ENCODE measurements around the gene RNF144B.
"Not testable (repeated sequence)": the region's sequence is repeated elsewhere in the genome, so short reads cannot be mapped to it uniquely, and the experiment has no call there.

Gene RNF144B

DNA sequence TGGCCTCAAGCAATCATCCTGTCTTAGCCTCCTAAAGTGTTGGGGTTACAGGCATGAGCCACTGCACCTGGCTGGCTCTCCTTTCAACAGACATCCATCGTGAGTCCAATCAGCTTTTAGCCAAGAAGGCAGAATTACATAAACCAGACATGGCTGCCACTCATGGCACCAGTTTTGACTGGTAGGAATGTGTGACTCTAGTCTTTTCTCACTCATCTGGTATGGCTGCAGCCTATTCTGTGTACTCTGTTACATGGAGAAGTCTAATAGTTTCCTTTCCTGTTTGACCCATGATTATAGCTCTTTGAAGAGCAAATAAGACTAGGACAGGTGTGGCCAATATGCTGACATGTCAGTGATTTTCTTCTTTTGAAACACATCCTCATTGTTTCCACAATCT is 27.0 kb upstream of the RNF144B start:
- Mint-ChIP-seq H3K27me3 (peaks cover 8% of the 10 kb centered on the region), H3K4me3 (no peak overlapping the region), H3K4me1 (ENCODE audit: low read depth) (peaks cover 4% of the 10 kb centered on the region), H3K36me3 (ENCODE audit: low read depth) (no peaks in the 10 kb centered on the region), H3K9me3 (peaks cover 7% of the 10 kb centered on the region), H3K27ac (no peak overlapping the region)

DNA sequence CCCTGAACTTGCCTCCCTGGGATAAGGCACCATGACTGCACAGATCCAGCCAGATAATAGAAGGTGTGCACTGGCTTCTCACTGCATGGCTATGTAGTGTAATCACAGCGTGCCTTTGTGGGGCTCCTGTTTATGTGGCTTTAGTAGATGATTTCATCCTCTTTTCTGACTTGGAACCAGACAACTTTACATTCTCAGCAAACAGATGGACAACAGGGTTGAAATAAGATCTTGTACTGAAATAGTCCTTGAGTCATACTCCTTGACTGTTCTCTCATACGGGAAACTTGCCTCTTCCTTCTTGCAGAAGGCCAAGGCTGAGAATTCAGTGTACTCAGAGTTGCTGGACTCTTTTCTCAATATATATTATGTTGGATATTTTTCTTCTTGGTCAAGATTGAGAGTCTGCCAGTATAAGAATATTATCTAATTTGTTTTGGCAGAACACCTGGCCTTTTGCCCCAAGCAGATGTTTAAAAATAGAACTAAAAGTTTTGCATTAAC is 25.0 kb upstream of the RNF144B start:
- Mint-ChIP-seq H3K36me3 (ENCODE audit: low read depth) (no peaks in the 10 kb centered on the region), H3K27me3 (peaks cover 8% of the 10 kb centered on the region), H3K4me3 (no peak overlapping the region), H3K9me3 (peaks cover 7% of the 10 kb centered on the region), H3K27ac (no peak overlapping the region), H3K4me1 (ENCODE audit: low read depth) (peaks cover 4% of the 10 kb centered on the region)

DNA sequence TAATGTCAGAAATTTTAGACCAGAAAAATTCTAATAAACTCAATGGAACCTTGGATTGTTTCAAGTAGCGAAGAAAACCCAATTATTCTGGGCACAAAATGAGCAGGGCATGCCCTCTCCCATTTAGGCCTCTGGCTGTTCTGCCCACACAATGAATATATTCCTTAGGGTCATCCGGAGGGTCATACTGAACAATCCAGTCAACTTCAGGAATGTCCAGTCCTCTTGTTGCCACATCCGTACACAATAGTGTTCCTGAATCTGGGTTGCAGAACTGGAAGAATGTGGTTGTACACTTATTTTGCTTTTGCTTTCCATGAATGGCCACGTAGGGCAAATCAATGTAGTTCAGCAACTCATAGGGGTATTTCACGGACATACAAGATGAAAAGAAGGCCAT is 23.4 kb upstream of the RNF144B start:
- H3K4me3 Mint-ChIP-seq, result no peak overlapping the region
- no peaks in the 10 kb centered on the region for H3K36me3 Mint-ChIP-seq (ENCODE audit: low read depth)
- peaks cover 8% of the 10 kb centered on the region for H3K27me3 Mint-ChIP-seq
- no peaks in the 10 kb centered on the region for H3K9me3 Mint-ChIP-seq
- H3K27ac Mint-ChIP-seq, result no peak overlapping the region
- peaks cover 4% of the 10 kb centered on the region for H3K4me1 Mint-ChIP-seq (ENCODE audit: low read depth)

GRCh38 chr6:18364561-18364960 is 22.6 kb upstream of the RNF144B start:
- not testable (repeated sequence) for H3K27ac Mint-ChIP-seq; H3K9me3 Mint-ChIP-seq; H3K4me3 Mint-ChIP-seq; H3K4me1 Mint-ChIP-seq (ENCODE audit: low read depth); H3K27me3 Mint-ChIP-seq; H3K36me3 Mint-ChIP-seq (ENCODE audit: low read depth)

GRCh38 chr6:18367371-18367770 is 19.8 kb upstream of the RNF144B start:
- Mint-ChIP-seq H3K27ac (no peak overlapping the region), H3K27me3 (peaks cover 2% of the 10 kb centered on the region), H3K4me1 (ENCODE audit: low read depth) (no peaks in the 10 kb centered on the region), H3K4me3 (no peak overlapping the region), H3K36me3 (ENCODE audit: low read depth) (no peaks in the 10 kb centered on the region), H3K9me3 (peaks cover 2% of the 10 kb centered on the region)

DNA sequence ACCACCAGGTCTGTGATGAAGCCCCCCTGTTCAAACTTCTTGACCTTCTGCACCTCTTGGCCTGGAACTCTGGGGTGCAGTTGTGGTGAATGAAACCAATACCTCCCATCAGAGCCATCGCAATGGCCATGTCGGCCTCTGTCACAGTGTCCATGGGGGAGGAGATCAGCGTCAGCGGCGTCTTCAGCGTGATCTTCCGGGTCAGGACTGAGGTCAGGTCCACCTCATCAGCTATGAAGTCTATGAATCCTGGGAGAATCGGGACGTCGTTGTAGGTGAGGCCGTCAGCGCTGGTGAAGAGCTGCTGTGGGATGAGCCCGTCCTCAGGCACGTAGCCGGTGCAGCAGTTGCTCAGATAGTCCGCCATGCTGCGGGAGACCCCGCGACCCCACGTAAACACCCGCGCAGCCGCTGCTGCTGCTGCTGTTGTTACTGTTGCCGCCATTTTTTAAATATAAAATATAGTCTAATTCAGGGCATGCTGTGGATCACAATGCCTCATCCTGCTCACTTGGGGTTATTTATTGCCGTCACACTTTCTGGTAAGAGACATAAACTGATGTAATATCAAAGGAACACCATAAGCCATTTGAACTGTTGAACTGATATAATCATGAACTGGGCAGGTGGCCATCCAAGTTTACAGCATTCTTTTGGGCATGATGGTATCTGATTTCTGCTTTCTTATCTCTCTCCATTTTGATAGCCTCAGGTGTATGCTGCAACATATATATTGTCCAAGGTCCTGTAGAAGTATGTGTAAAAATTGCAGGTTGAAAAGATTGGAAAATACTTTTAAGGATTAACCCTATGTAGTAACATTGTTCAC is 18.7 kb upstream of the RNF144B start:
- H3K36me3 Mint-ChIP-seq (ENCODE audit: low read depth), result no peaks in the 10 kb centered on the region
- peaks cover 4% of the 10 kb centered on the region for H3K27me3 Mint-ChIP-seq
- no peaks in the 10 kb centered on the region for H3K4me1 Mint-ChIP-seq (ENCODE audit: low read depth)
- H3K4me3 Mint-ChIP-seq, result no peak overlapping the region
- no peak overlapping the region for H3K27ac Mint-ChIP-seq
- peaks cover 4% of the 10 kb centered on the region for H3K9me3 Mint-ChIP-seq

DNA sequence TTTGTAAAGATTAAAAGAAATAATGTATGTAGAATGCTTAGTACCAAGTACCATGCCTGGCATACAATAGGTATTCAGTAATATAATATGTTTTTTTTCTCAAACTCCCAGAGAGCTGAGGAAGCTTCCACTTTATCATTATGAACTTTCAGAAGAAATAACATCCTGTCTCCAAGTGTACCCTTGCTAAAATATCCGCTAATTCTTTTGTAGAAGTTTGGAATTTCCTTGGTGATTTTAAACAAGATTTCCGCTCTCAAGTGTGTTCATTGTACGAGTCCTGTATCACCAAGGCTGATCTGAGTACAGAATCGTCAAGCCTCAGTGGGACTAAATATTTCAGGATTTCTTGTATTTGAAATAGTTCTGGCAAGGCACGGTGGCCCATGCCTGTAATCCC is 16.1 kb upstream of the RNF144B start:
- Mint-ChIP-seq H3K9me3 (peaks cover 4% of the 10 kb centered on the region), H3K4me3 (no peak overlapping the region), H3K27me3 (peaks cover 8% of the 10 kb centered on the region), H3K4me1 (ENCODE audit: low read depth) (no peaks in the 10 kb centered on the region), H3K36me3 (ENCODE audit: low read depth) (no peaks in the 10 kb centered on the region), H3K27ac (no peak overlapping the region)

GRCh38 chr6:18371656-18372055 is 15.5 kb upstream of the RNF144B start:
- Mint-ChIP-seq H3K4me3 (no peak overlapping the region), H3K27ac (no peak overlapping the region), H3K9me3 (peaks cover 4% of the 10 kb centered on the region), H3K27me3 (peaks cover 8% of the 10 kb centered on the region), H3K36me3 (ENCODE audit: low read depth) (no peaks in the 10 kb centered on the region), H3K4me1 (ENCODE audit: low read depth) (no peaks in the 10 kb centered on the region)

DNA sequence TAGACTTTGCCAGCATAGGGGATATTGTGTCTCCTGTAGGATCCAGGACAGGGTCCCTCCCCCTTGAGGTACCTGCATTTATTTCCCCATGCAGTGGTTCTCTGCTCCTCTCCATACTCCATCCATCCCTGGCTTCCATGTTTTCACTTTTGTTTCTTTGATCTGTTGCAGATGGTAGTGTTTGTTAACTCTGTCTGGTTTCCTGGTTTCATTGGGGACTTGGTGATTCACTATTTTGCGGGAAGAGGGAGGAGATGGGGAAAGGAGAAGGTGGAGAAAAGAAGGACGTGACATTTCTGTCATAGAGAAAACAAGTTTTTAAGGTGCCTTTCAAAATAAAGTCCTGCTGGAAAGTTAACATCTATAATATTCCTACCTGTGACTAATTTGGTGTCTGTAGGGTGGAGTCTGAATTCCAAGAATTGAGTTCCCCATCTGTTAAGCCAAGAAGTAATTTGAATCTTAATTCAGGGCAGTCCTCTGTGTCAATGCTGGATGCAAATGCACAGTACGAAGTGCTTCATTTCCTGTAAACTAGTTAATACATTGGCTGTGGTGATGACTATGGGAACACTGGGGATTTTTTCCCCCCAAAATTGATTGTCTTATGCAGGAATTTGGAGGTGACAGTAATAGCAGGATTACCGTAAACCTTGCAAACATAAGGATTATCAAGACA is 6.9 kb upstream of the RNF144B start:
- Mint-ChIP-seq H3K27me3 (peaks cover 7% of the 10 kb centered on the region), H3K4me1 (ENCODE audit: low read depth) (no peaks in the 10 kb centered on the region), H3K36me3 (ENCODE audit: low read depth) (no peaks in the 10 kb centered on the region), H3K4me3 (no peak overlapping the region), H3K27ac (no peak overlapping the region), H3K9me3 (no peaks in the 10 kb centered on the region)

DNA sequence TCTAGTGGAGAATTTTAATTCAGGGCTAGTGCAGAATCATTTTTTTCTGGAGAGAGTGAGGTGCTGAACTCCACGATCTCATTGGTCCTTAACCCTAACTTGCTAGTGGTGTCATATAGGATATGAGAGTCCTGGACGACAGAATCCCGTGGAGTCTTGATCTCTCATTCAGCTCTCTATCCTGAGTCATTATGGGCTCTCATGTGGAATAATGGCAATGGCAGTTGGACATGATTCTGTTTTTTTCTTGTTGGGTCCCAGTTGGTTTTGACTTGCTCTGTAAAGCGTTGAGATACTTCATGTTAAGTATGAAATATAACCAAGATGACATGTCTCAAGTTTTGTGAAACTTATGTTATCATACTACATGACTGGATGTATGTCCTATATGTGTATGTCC is 6.3 kb upstream of the RNF144B start:
- Mint-ChIP-seq H3K4me1 (ENCODE audit: low read depth) (no peaks in the 10 kb centered on the region), H3K4me3 (no peak overlapping the region), H3K27ac (no peak overlapping the region), H3K36me3 (ENCODE audit: low read depth) (no peaks in the 10 kb centered on the region), H3K27me3 (peaks cover 4% of the 10 kb centered on the region), H3K9me3 (no peaks in the 10 kb centered on the region)

- Mint-ChIP-seq H3K27ac (no peak overlapping the region), H3K27me3 (peaks cover 3% of the 10 kb centered on the region), H3K9me3 (no peaks in the 10 kb centered on the region), H3K4me1 (ENCODE audit: low read depth) (peaks cover 11% of the 10 kb centered on the region), H3K36me3 (ENCODE audit: low read depth) (no peaks in the 10 kb centered on the region), H3K4me3 (no peak overlapping the region)
Observed at GRCh38 chr6:18383441-18383840, 3.7 kb upstream of the RNF144B start.

DNA sequence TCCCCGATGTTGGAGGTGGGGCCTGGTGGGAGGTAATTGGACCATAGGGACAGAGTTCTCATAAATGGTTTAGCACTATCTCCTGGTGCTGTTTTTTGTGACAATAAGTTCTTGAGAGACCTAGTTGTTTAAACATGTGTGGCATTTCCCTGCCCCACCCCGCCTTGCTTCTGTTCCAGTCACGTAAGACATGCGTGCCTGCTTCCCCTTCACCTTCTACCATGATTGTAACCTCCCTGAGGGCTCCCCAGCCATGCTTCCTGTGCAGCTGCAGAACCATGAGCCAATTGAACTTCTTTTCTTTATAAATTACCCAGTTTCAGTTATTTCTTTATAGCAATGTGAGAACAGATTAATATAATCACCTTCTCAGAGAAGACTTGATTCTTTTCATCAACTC is 2.5 kb upstream of the RNF144B start:
- no peak overlapping the region for H3K27ac Mint-ChIP-seq
- no peaks in the 10 kb centered on the region for H3K9me3 Mint-ChIP-seq
- peaks cover 3% of the 10 kb centered on the region for H3K27me3 Mint-ChIP-seq
- no peaks in the 10 kb centered on the region for H3K36me3 Mint-ChIP-seq (ENCODE audit: low read depth)
- H3K4me3 Mint-ChIP-seq, result no peak overlapping the region
- H3K4me1 Mint-ChIP-seq (ENCODE audit: low read depth), result peaks cover 23% of the 10 kb centered on the region

DNA sequence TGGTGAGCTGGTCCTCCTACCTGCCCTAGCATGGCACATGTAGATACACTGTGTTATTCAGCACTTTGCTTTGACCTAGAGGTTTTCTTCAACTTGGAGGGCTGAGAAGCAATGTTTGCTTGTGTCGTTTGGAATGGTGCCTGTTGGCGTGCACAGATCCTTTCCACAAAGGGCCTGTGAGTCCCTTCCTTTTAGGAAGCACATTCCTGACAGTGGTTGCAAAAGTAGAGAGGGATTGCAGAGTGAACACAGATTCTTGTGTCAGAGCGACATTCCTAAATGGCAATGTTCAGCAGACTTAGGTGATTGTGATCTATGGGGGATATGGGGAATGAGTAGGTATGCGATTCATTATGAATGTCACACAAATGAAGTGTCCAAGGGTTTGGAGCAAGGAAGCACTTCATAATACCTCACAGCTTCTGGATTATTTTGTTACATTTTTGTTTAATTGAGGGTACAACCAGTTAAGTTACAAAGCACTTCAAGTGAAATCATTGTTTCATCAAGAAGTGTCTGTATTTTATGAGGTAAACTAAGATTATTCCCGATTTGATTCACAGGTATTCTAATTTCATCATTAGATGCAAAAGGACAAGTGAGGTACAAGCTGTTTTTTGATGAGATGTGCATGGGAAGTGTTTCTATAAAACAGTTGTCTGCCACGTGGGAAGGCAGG is 713 bp upstream of the RNF144B start:
- no peaks in the 10 kb centered on the region for H3K9me3 Mint-ChIP-seq
- H3K27ac Mint-ChIP-seq, result peak overlapping the region; percentile 56
- H3K4me3 Mint-ChIP-seq, result peak overlapping the region; percentile 97
- peaks cover 41% of the 10 kb centered on the region for H3K4me1 Mint-ChIP-seq (ENCODE audit: low read depth)
- H3K36me3 Mint-ChIP-seq (ENCODE audit: low read depth), result peaks cover 4% of the 10 kb centered on the region
- H3K27me3 Mint-ChIP-seq, result no peaks in the 10 kb centered on the region

GRCh38 chr6:18388271-18388670 is 1.1 kb downstream of the RNF144B start:
- H3K27ac Mint-ChIP-seq, result peak overlapping the region; percentile 71
- peak overlapping the region; percentile 97 for H3K4me3 Mint-ChIP-seq
- H3K36me3 Mint-ChIP-seq (ENCODE audit: low read depth), result peaks cover 4% of the 10 kb centered on the region
- peaks cover 44% of the 10 kb centered on the region for H3K4me1 Mint-ChIP-seq (ENCODE audit: low read depth)
- no peaks in the 10 kb centered on the region for H3K9me3 Mint-ChIP-seq
- H3K27me3 Mint-ChIP-seq, result no peaks in the 10 kb centered on the region

DNA sequence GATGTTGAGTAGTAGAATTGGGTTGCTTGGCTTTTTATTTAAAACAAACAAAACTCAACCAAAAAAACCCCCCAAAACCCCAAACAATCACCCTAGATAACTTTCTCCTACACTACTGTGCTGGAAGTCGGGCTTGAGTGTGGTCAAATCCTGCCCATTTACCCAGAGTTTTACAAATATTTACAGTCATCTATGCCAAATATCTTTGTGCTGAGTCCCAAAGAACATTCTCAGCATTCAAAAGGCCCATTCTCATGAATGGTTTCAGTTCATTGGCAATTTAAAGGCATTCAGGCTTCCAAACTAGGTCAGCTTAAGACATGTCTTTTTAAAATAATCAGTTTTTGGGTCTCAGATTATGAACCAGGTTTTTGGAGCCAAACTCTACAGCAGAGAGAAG is 1.8 kb downstream of the RNF144B start:
- H3K4me1 Mint-ChIP-seq (ENCODE audit: low read depth), result peaks cover 49% of the 10 kb centered on the region
- H3K9me3 Mint-ChIP-seq, result no peaks in the 10 kb centered on the region
- H3K27ac Mint-ChIP-seq, result no peak overlapping the region
- peak overlapping the region; percentile 97 for H3K4me3 Mint-ChIP-seq
- no peaks in the 10 kb centered on the region for H3K27me3 Mint-ChIP-seq
- peaks cover 4% of the 10 kb centered on the region for H3K36me3 Mint-ChIP-seq (ENCODE audit: low read depth)
